ENCODE data around the gene TNPO1.

GRCh38 chr5:72922422-72922821, 106.0 kb downstream of the TNPO1 start:
- no peak for TF ChIP-seq CTCF (IDR thresholded peaks at IDR 0.05)
- no peak for TF ChIP-seq POLR2A (IDR thresholded peaks at IDR 0.05)
